ENCODE data around the gene RANBP9.

GRCh38 chr6:13666194-13667105 is 45.2 kb downstream of the RANBP9 start:
- TF ChIP-seq EZH2 (IDR thresholded peaks at IDR 0.05; ENCODE audit: low read depth) (no peak), CTCF (conservative IDR thresholded peaks at IDR 0.05) (no peak)
